NCI-H128 (cell line): ENCODE measurements around the gene MED12.

Source experiments
- DNase-seq: peaks from one replicate; lab custom pipeline; 2025; ENCODE audit not compliant: unreplicated experiment; lab: John Stamatoyannopoulos, UW

Gene MED12

GRCh38 chrX:71118032-71118984 is at the start of gene MED12:
Gene MED12, plus strand, starts transcription at chrX:71118596. Its CDS starts 159 bp downstream, at chrX:71118755.
- DNase-seq: peak; percentile 62

DNA sequence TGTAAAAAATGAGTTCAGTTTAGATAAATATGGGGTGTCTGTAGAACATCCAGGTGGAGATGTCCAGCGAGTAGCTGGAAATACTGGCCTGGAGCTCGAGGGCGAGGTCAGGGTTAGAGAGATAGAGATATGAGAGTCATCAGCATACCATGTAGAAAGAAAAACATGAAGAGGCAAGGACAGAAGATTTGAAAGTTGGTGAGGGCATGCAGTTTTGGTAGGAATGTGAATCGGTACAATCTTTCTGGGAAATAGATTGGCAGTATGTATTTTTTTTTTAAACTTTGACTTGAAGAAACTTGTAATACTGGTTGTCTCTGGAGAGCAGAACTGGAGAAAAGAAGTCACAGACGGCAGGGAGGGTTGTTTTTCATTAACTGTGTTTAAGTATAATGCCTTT is 47.9 kb upstream of the MED12 start:
- no peak for DNase-seq

DNA sequence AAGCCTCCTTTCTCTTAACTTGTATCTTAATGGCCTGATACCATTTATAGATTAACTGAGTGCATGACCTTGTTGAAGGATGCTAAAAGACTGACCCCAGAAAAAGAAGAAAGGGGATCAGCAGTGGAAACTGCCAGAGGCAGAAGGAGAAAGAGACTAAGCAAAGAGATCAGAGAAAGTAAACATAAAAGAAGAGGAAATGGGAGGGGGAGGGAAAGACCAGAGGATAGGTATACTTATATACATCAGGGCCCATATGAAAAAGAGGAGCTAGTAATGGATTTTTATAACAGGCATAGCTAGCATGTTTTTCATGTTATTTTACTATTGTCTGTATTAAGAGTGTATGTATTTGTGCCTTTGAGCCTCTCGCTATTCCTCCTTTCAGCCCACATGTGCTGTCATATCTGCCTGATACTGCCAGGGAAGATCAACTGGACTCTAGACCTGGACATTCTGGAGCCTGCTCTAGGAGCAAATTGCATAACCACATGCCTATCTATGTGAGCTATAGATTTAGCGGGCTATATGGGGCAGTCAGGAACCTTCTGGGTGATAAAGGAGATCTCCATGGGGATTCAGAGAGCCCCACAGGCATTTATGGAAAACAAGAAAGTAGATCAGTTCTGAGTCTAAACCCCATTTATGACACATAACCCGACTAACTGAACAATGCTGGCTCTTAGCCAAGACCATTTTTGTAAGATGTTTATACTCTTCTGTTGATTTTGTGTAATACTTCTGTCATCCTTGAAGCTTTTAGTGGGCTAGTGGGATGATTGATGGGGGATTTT is 36.9 kb upstream of the MED12 start:
- no peak for DNase-seq

GRCh38 chrX:71082124-71082647 is 36.2 kb upstream of the MED12 start:
- no peak for DNase-seq

DNA sequence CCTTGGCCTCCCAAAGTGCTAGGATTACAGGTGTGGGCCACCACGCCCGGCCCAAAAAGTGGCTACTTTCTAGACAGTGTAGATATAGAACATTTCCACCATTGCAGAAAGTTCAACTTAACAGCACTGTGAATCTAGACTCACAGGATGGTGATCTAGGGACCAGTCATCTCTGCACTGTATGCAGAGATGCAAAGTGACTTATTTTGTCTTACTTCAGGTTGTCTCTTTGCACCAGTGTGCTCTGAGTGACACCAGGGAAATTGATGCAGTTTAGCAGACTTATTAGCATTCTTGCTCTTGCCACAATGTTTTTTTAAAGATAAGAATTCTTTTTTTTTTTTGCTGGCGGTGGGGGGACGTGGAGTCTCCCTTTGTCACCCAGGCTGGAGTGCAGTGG is 35.6 kb upstream of the MED12 start:
- no peak for DNase-seq

- DNase-seq: no peak
Measured at GRCh38 chrX:71085900-71086299, 32.5 kb upstream of the MED12 start.

DNA sequence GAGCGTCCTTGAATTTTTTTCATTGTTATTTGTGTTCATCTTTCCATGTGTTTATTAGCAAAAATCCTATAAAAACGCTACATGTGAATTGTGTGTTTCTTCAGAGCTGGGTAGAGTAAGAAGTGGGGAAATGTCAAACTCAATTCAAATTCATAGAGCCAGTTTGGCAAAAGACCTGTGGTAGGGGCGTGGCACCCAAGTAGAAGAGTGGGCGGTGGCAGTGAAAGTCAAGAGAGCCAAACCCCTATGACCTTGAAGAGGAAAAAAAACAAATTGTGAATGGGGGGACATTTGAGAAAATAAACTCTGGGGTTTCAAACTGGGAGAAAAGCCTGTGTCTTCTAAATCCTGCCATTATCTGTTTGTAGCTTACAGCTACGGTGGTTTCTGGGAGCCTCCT is 27.1 kb upstream of the MED12 start:
- no peak for DNase-seq

DNA sequence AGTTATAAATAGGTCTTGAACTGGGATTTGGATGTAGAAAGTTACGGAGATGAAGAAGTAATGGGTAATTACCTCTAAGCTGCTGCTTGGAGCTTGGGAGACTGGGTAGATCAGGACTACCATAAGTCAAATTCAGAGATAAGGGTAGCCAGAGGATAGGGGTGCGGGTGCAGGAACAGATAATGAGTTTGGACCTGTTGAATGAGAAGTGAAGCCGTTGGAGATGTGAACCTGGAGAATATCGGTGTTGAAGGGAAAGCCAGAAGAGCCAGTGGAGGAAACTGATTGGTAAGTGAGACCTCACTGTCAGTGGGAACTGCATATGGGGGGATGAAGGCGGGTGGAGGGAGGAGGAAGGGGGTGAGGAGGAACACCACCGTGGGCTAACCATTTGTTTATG is 23.4 kb upstream of the MED12 start:
- DNase-seq: no peak

GRCh38 chrX:71095555-71095980 is 22.8 kb upstream of the MED12 start, which contains the start of gene FOXO4:
Gene FOXO4, plus strand, starts transcription at chrX:71095851. Its CDS starts 678 bp downstream, at chrX:71096529.
- DNase-seq: peak; percentile 63

DNA sequence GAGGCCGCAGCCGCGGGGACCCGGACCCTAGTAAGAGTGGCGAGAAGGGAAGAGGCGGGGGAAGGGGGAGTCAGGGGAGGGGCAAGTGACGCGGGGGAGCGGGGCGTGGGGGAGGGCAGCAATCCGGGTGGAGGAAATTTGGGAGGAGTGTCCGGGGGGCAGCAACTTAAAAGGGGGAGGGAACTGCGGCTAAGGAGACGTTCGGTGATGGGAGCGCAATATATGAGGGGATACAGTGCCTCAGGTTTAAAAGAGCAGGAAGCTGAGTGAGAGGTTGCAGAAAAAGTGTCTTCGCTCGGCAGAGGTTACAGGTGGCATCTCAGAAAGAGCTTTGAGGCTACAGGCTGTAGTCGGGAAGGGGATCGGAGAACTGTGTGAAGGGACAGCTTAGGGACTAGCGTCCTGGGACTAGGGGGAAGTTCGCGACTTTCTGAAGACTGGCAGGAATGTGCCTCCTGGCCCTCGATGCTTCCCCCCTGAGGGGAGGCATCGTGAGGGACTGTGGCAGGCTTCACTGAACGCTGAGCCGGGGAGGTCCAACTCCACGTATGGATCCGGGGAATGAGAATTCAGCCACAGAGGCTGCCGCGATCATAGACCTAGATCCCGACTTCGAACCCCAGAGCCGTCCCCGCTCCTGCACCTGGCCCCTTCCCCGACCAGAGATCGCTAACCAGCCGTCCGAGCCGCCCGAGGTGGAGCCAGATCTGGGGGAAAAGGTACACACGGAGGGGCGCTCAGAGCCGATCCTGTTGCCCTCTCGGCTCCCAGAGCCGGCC is 22.2 kb upstream of the MED12 start:
- no peak for DNase-seq

DNA sequence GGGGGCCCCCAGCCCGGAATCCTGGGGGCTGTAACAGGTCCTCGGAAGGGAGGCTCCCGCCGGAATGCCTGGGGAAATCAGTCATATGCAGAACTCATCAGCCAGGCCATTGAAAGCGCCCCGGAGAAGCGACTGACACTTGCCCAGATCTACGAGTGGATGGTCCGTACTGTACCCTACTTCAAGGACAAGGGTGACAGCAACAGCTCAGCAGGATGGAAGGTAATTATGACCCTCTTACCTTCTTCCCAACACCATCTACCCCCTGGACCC is 21.7 kb upstream of the MED12 start:
- no peak for DNase-seq

DNA sequence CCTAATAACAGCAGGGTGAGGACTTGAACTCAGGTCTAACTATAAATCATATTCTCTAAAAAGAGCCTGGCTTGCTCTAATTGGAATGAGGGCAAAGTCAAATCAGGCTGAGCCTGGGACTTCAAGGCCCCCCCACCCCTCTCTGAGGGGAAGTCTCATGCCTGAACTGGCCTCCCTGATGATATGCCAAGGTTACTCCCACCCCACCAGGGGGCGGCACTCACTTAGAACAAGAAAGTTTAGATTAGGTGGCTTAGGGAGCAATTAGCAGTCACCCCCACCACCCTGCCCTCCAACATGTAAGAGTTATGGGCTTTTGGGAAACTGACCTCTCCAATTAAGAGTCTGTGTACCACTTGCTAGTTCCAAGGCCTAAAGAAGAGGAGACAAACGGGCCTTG is 20.1 kb upstream of the MED12 start:
- no peak for DNase-seq

DNA sequence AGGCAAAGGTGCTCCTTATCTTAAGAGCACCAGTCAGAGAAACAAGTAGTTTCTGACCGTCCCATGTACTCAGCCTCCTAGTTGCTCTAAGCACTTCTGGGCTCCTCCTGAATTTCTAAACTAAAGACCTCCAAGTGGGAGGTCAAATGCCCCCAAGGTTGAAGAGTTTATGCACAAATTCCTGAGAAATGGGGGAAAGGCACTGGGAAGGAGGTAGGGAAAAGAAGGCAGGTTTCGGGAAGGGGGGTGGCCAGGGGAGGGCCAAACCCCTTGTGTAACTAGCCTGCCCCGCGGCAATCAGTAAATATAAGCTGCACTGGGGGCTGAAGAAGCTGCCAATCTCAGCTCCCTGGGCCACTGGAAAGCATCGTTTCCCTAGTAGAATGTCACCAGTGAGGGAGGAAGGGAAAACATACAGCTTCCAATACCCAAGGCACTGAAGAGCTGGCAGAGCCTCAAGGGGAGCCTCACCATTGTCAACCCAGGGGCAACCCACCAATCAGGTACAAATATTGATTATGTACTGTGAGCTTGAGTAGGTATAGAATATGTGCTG is 19.4 kb upstream of the MED12 start:
- no peak for DNase-seq

DNA sequence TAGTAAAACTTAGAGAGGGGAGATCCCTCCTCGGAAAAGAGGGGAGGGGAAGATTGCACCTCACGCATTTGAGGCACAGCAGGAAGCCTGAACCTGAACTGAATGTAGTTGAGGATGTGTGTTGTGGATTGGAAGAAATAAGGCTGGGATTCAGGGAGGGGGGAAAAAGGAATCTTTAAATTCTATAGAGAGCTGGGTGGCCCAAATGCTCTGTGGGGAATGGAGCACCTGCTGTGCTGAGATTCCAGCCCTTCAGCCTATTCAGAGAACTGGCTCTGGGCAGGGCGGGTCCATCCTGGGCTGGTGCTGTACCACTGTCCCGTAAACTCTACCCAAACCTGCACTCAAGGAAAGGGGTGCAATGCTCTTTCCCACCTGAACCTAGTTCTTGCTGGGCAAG is 18.7 kb upstream of the MED12 start:
- no peak for DNase-seq

GRCh38 chrX:71100581-71101505 is 17.6 kb upstream of the MED12 start:
- no peak for DNase-seq

GRCh38 chrX:71102292-71102691 is 16.1 kb upstream of the MED12 start:
- no peak for DNase-seq

- no peak for DNase-seq
Measured at GRCh38 chrX:71103110-71103983, 15.0 kb upstream of the MED12 start.

GRCh38 chrX:71105628-71106027 is 12.8 kb upstream of the MED12 start:
- no peak for DNase-seq

- no peak for DNase-seq
Measured at GRCh38 chrX:71106427-71106826, 12.0 kb upstream of the MED12 start, which contains the start of gene CXorf65. Gene CXorf65, minus strand, starts transcription at chrX:71106740. Its CDS starts 184 bp downstream, at chrX:71106556.
